Panc1 (cell line): ENCODE results near the gene ZNF592. TPM values are rescaled to one million over a fixed set of nuclear protein-coding genes. Genes with fewer than 3 reads are reported as not detected.

Source experiments
- ATAC-seq: fragments of 200-7000 bp; cut with Tn5 transposase; 2 replicates; pipeline ENCODE4 v1.9.1; 2020; ENCODE audit warnings: mild to moderate bottlenecking, moderate library complexity
- BruUV-seq: library from RNA; stranded (reverse); fragments of 400-500 nt; replicated peaks from 2 replicates; lab custom pipeline; 2021; lab: Mats Ljungman, UMichigan
- CTCF ChIA-PET: fragments of 300-600 bp; sonication (Branson Sonifier 250); formaldehyde crosslinking; loops from one replicate; lab custom pipeline; 2022; ENCODE audit warnings: antibody characterized with exemption; lab: Charles Lee
- POLR2A ChIA-PET: fragments of 300-600 bp; sonication (Branson Sonifier 250); formaldehyde crosslinking; loops from one replicate; lab custom pipeline; 2022; ENCODE audit warnings: antibody characterized with exemption; lab: Charles Lee
- DNase-seq: peaks from one replicate; pipeline ENCODE4 v3.0.0-alpha.2; 2010; ENCODE audit warnings: low read depth, low spot score
- H3K27ac ChIP-seq: 2 replicates; pipeline ENCODE4 v1.5.1; 2011; ENCODE audit warnings: mild to moderate bottlenecking, low read length, inconsistent platforms
- H3K27me3 ChIP-seq: fragments of 200-500 bp; sonication (Bioruptor generic); 2 replicates; pipeline ENCODE4 v1.6.0; 2014; ENCODE audit warnings: low read length, inconsistent platforms; ENCODE audit not compliant: control insufficient read depth, insufficient read depth
- H3K36me3 ChIP-seq: fragments of 200-500 bp; sonication (Bioruptor generic); 2 replicates; pipeline ENCODE4 v1.5.1; 2014; ENCODE audit warnings: inconsistent platforms, mild to moderate bottlenecking, low read length, moderate library complexity; ENCODE audit not compliant: control insufficient read depth, insufficient read depth
- H3K4me1 ChIP-seq: 2 replicates; pipeline ENCODE4 v1.5.1; 2011; ENCODE audit warnings: inconsistent platforms, mild to moderate bottlenecking, low read length, moderate library complexity; ENCODE audit not compliant: control insufficient read depth, insufficient read depth
- H3K4me3 ChIP-seq, 2 experiments: 2 replicates each; pipeline ENCODE4 v1.5.1; 2011 to 2012; ENCODE audit warnings: low read depth in 2 of 2, low read length in 2 of 2, mild to moderate bottlenecking in 2 of 2, inconsistent platforms in 1 of 2, moderate library complexity in 1 of 2
- H3K9me3 ChIP-seq: fragments of 200-500 bp; sonication (Bioruptor generic); 2 replicates; pipeline ENCODE4 v1.5.1; 2014; ENCODE audit warnings: low read depth, mild to moderate bottlenecking, inconsistent platforms, low read length, moderate library complexity; ENCODE audit not compliant: control insufficient read depth, insufficient read depth
- CTCF ChIP-seq: fragments of 450-650 bp; IDR thresholded peaks from 2 replicates; pipeline ENCODE4 v1.5.1; 2017; ENCODE audit warnings: mild to moderate bottlenecking
- POLR2AphosphoS5 ChIP-seq: IDR thresholded peaks from 2 replicates; pipeline ENCODE4 v1.6.1; 2012; ENCODE audit warnings: mild to moderate bottlenecking, low read depth, low read length, moderate library complexity
- REST ChIP-seq, 2 experiments: IDR thresholded peaks; 2 replicates each; pipeline ENCODE4 v1.6.1; 2011 to 2012; ENCODE audit warnings: low read depth in 2 of 2, control low read depth in 1 of 2, low read length in 1 of 2, mild to moderate bottlenecking in 1 of 2, moderate library complexity in 1 of 2; ENCODE audit not compliant: insufficient read depth in 1 of 2
- SIN3A ChIP-seq: IDR thresholded peaks from 2 replicates; pipeline ENCODE4 v1.6.1; 2012; ENCODE audit warnings: low read depth, mild to moderate bottlenecking, low read length, moderate library complexity, borderline replicate concordance; ENCODE audit not compliant: insufficient read depth
- TCF7L2 ChIP-seq: IDR thresholded peaks from 2 replicates; pipeline ENCODE4 v1.6.1; 2011; ENCODE audit warnings: mild to moderate bottlenecking, low read depth, low read length, inconsistent platforms
- in situ Hi-C: cut with HindIII; loops from 2 replicates; pipeline ENCODE4 v1.10.0; 2016; ENCODE audit warnings: low sequenced_read_pairs, low pct_unique_long_range_greater_than_20kb
- intact Hi-C: fragments of 100-400 bp; cut with micrococcal nuclease; formaldehyde crosslinking; loops from one replicate; pipeline ENCODE4 v1.10.0; 2022; ENCODE audit not compliant: unreplicated experiment
- total RNA-seq: library from RNA; stranded (reverse); gene quantifications from one replicate; pipeline ENCODE4 v1.2.1, GENCODE V29; 2021; ENCODE audit not compliant: unreplicated experiment

The ZNF592 gene
- total RNA-seq, 1 experiment from 2014 or later = 34.2 TPM

GRCh38 chr15:84759018-84759417 is 10.6 kb downstream of the ZNF592 start:
- Histone ChIP-seq H3K4me3 (no peak overlapping the region), H3K27ac (no peak overlapping the region), H3K27me3 (no peaks in the 10 kb centered on the region), H3K9me3 (no peaks in the 10 kb centered on the region), H3K36me3 (no peaks in the 10 kb centered on the region), H3K4me1 (no peaks in the 10 kb centered on the region)
- BruUV-seq = no TSS peak
- ChIA-PET CTCF (no interaction called here), POLR2A (no interaction called here)
- intact Hi-C loops (no loop called here), in situ Hi-C loops (no loop called here)
- ATAC-seq (no peak), DNase-seq (no peak)
- TF ChIP-seq REST (IDR thresholded peaks at IDR 0.05; ENCODE audit: insufficient read depth in 1 of 2, low read depth in 2 of 2, low read length in 1 of 2) (no peak), CTCF (no peak), SIN3A (no peak)

- BruUV-seq = no TSS peak
- ATAC-seq = no peak
- intact Hi-C loops (no loop called here), in situ Hi-C loops (no loop called here)
- no peaks in the 10 kb centered on the region for H3K9me3 ChIP-seq
- no peak overlapping the region for H3K4me3 ChIP-seq
- no peak for DNase-seq
- H3K4me1 ChIP-seq = no peaks in the 10 kb centered on the region
- no peak overlapping the region for H3K27ac ChIP-seq
- TF ChIP-seq REST (IDR thresholded peaks at IDR 0.05; ENCODE audit: insufficient read depth in 1 of 2, low read depth in 2 of 2, low read length in 1 of 2) (no peak), POLR2AphosphoS5 (no peak), CTCF (no peak), TCF7L2 (no peak), SIN3A (no peak)
- no peaks in the 10 kb centered on the region for H3K27me3 ChIP-seq
- ChIA-PET CTCF (no interaction called here), POLR2A (no interaction called here)
- H3K36me3 ChIP-seq = no peaks in the 10 kb centered on the region
Observed at GRCh38 chr15:84760219-84760618, 11.8 kb downstream of the ZNF592 start.
